Measurements from ENCODE around the gene AFF3.
"Not testable (repeated sequence)": the region's sequence is repeated elsewhere in the genome, so short reads cannot be mapped to it uniquely, and the experiment has no call there.

The AFF3 gene

DNA sequence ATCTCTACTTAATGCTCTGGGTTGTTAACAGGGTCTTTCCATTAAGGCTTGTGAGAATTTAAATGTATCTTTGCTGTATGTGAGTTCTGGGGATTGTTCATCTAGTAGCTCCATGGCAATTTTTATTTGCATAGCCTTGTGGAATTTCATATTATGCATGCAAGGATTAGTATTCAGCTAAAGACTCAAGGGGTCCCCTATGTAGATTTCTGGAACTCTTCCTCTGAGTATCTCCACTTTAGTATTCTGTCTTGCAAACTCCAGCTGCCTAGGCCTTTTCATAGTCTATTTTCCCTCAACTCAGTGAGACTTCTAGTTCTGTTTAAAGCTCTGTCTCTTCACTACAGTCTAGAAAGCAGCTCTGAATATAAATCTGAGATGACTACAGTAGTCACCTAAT lies 348.0 kb downstream of the AFF3 start:
- no peak for DNase-seq (ENCODE audit: low read depth, low spot score)

DNA sequence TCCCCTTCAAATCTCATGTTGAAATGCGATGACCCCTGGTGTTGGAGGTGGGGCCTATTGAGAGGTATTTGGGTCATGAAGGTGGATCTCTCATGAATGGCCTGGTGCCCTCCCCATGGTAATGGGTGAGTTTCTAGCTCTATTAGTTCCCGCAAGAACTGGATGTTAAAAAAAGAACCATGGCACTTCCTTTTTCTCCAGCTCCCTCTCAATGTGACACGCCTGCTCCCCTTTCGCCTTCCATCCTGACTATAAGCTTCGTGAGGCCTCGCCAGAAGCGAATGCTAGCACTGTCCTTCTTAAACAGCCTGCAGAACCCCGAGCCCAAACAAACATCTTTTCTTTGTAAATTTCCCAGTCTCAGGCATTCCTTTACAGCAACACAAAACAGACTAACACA lies 349.4 kb downstream of the AFF3 start:
- no peak for DNase-seq (ENCODE audit: low read depth, low spot score)

DNA sequence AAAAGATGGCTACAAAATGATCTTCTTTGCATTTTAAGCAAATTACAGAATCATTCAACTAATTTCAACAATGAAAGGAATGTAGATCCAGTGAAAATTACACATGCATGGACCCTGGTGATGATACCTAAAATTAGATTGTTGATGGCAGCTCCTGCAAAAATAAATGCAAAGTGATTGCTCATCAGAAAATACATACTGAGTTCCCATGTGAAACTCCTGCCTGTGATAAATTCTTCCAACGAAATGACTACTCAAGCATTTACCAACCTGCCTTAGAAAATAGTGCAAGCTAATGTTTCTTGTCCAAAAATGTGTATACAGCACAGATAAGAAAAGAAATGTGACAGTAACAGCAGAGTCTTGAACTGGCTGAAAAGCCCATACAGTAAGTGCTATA lies 352.5 kb downstream of the AFF3 start:
- DNase-seq (ENCODE audit: low read depth, low spot score): no peak

DNA sequence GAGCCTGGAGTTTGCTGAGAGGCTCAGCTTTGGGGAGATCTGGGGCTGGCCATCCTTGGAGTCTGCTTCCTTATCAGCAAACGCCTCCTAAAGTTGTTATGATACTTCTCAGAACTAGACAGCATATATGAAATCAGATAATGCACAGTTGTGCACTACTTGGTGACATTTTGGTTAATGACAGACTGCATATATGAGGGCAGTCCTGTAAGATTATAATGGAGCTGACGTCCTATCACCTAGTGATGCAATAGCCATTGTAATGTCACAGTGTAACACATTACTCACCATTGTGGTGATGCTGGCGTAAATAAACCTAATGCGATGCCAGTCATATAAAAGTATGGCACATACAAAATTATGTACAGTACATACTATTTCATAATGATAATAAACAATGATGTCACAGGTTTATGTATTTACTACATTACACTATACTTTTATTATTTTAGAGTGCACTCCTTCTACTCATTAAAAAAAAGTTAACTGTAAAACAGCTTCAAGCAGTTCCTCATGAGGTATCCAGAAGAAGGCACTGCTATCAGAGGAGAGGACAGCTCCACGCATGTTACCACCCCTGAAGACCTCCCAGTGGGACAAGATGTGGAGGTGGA lies 354.5 kb downstream of the AFF3 start:
- DNase-seq (ENCODE audit: low read depth, low spot score): no peak

DNA sequence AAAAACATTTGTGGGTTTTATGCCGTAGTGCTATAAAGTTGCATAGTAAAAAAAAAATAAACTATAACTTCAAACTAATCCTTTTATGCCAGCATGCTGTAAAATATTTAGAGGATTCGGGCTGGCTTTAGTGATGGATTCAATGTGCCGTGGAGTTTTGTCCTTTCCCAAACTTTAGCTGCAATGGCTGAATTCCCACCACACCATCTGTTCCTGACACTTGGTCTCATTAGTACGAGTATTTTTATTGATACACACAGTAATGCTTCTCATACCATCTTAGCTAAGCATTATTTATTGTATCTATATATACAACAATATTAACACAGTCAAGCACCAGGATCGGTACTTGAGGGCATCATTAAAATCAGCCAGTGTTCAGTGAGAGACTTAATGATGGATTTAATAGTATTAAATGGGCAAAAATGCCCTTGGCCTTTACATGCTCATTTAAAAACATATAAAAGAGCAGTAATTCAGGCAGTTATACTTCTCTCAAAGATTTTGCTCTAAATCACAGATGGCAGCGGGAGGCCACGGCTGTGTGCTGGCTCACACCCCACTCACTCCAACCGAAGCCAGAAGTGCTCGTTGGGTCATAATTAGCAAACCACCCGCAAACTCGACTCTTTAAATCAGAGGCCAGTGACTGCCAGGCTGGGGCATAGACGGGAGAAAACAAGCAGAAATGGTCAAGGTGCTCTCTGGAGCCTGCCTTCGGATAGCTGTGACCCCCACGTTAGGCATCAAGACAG lies 355.6 kb downstream of the AFF3 start:
- no peak for DNase-seq (ENCODE audit: low read depth, low spot score)

DNA sequence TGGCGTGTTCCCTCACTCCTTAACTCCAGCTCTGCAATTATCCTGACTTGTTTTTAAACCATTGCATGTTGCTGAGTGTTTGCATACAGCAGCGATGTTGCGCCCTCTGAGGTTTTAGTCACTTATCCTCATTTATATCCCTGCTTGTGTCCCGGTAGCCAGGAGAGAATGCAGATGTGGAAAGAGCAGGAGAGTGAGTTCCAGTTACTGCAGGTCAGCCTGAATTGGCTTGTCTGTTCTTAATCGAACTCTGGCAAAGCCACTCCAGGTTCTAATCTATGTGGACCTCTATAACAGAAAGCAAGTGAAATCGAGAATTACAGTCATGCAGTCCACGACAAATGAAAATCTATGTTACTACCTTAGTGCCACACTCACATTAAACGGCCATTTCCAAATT lies 357.4 kb downstream of the AFF3 start:
- no peak for DNase-seq (ENCODE audit: low read depth, low spot score)

DNA sequence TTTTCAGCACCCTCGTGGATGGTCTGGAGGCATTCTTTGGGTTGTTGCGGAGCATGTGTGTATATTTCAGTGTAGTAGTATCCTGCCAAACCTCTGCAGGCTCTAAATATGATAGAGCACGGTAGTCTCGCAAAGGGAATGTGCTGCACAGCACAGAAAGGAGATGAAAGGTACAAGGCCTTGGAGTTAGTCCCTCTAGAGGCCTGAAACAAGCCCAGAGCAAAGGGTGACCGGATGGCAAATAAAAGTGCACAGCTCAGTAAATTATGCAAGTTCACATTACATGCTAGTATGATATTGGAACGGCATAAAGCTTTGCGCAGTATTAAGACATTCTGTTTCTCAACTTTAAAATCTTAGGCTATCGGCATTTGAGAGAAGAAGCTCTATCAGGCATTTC lies 358.1 kb downstream of the AFF3 start:
- no peak for DNase-seq (ENCODE audit: low read depth, low spot score)

DNA sequence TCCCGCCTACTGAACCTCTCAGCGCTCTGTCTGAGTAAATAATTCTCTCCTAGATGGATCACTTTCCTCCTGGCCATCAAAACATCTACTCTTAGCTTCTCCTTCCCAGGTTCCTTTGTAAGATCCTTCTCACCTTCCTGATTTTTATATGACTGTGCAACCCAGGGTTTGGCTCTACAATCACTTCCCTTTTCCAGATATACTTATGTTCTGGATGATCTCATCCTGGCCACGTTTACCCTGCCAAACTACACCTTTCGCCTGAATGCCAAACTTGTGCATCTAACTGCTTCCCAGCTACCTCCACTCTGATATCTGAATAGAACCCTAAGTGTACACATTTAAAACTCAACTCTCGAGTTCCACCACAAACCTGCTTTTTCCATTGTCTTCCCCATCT lies 362.1 kb downstream of the AFF3 start:
- no peak for DNase-seq (ENCODE audit: low read depth, low spot score)

DNA sequence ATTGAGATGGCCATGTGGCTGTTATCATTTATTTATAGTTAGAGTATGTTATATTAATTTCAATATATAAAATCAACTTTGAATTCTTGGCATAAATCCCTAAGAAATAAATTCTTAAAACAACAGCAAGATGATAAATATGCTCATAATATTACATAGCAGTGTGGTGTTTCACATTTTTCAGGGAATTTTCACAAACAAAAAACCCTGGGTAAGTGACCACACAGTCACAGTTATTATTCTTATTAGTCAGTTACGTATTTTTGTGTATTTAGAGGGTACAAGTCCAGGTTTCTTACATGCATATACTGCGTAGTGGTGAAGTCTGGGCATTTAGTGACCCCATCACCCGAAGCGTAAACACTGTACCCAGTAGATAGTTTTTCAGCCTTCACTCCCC lies 363.1 kb downstream of the AFF3 start:
- DNase-seq (ENCODE audit: low read depth, low spot score): no peak

DNA sequence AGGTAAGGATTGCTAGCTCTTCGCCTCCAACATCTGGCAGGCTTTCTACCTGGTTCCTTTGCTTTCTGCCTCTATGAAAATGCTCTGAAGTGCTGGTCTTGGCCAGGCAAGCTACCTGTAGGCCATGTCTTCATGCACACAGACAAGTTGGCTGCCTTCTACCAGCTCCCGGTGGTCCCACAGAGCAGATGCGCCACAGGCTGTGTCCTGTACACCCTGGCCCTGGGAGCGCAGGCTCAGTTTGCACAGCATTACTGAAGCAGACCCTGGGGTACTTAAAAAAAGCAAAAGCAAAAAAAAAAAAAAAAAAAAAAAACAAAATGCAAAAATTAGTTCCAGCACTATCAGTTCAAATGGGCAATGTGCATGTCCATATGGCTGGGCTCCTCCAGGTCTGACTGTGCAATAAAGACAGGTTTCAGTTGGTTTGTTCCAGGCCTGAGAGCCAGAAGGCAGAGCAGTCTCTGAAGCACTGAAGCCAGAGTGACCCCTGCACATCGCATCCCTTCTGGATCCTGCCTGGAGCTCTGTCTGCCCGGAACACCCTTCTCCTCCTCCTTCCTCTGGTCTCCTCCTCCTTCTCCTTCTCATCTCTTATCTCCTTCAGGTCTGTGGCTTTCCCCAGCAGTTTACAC lies 364.6 kb downstream of the AFF3 start:
- no peak for DNase-seq (ENCODE audit: low read depth, low spot score)

DNA sequence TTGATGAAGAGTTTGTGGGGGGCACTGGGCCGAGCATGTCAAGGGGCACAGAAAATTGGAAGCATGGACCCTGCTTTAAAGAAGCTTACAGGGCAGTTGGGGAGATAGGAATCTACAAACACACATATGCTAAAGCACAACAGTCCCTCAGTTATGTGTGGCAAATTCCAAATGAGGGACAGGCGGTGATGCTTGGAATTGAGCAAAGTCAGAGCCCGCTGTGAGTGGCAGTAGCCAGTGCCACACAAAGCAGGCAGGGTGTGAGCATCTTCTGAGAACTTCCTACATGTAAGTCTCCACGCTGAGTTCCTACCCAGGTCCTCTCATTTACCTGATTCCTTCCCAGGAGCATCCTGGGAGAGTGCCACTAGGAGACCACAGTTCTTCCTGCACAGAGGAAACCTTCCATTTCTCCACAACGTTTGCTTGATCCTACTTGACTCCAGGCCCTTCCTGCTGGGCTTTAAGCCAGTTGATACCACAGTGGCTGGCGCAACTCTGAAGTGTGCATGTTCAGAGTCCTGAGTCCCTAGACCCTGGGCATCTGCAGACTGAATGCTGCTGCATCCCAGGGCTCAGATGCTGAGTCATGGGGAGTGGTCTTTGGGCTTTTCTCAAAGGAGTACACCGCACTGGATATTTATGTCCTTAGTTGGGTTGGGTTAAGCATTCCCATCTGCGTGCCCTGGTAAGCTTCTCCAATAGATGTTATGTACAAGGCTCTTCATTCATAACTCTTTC lies 365.3 kb downstream of the AFF3 start:
- no peak for DNase-seq (ENCODE audit: low read depth, low spot score)

DNA sequence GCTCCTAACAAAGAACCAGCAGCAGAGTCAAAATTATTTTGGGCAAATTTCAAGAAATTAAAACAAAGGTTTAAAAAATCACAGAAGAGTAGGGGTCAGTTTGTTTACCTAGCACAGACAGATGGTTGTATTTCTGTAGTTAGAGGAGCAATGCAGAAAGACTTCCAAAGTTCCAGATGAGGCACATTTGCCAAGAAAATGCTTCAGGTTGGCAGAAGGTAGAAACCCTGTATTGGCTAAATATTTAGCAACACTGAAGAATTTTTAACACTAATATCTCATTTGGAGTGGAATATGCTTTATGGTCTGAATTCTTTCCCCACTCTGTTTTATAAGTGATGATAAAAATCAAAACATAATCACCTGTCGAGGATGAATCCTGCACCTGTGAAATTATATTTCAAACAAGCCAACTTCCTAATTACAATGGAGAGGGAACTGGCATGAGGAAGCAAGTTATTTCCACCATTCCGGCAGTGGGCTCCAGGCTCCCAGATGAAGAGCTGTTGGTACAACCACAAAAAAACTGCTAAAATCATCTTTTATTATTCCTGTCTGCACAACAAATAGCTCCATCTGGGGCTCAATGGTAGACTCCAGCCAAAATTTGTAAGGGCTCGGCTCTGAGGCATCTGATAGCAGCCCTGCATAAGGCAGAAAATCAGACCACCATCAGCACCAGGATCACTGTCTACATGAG lies 366.0 kb downstream of the AFF3 start:
- no peak for DNase-seq (ENCODE audit: low read depth, low spot score)

DNA sequence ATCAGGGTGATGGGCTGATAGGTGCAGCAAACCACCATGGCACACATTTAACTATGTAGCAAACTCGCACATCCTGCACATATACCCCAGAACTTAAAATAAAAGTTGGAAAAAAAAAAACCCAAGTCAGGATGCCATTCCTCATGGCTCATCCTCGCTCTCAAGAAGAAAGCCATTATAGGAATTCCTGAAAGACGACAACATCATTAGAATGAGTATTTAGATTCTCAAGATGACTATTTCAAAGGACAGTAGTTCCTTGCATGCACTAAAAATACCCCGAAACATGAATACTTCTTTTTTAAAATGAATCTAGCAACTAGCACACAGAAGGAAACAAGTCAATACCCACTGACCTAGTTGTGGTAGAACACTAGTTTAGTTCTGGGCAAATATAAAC lies 366.8 kb downstream of the AFF3 start:
- DNase-seq (ENCODE audit: low read depth, low spot score): no peak

DNA sequence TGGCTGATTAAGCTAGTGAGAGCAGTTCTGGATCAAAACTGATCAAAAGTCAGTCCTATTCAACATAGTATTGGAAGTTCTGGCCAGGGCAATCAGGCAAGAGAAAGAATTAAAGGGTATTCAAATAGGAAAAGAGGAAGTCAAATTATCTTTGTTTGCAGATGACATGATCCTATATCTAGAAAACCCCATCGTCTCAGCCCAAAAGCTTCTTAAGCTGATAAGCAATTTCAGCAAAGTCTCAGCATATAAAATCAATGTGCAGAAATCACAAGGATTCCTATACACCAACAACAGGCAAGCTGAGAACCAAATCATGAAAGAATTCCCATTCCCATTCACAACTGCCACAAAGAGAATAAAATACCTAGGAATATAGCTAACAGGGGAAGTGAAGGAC lies 368.7 kb downstream of the AFF3 start:
- not testable (repeated sequence) for DNase-seq (ENCODE audit: low read depth, low spot score)

DNA sequence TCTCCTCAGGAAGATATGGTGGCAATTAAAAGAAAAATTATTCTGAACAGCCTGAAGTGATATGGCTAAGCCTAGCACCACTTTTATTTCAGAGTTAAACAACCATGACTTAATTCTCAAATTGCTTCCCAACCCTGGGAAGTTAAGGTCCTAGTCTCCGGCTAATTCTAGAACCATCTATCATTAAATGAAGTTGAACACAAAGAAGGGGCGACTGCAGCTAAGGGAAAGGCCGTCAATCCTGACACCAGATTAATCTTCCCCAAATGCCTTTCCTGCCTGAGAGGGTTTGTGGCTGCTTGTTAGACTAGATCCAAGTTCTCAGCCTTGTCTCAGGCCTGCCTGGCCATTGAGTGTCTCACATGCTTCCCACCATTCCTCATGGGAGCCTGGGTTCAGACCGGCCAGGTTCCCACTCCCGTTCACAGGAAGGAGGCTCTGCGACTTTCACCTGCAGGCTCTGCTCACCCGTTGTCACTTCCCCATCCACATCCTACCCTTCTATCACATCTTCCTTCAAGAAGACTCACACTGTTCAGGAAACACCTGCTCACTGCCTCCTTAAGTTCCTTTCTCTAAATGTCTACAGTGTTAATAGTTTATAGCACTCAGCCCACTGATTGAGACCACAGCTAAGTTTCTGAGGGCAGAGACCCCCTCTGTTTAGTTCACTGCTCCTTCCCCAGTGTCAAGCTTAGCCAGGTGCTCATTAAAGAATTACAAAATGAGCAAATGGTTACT lies 369.6 kb downstream of the AFF3 start:
- no peak for DNase-seq (ENCODE audit: low read depth, low spot score)

DNA sequence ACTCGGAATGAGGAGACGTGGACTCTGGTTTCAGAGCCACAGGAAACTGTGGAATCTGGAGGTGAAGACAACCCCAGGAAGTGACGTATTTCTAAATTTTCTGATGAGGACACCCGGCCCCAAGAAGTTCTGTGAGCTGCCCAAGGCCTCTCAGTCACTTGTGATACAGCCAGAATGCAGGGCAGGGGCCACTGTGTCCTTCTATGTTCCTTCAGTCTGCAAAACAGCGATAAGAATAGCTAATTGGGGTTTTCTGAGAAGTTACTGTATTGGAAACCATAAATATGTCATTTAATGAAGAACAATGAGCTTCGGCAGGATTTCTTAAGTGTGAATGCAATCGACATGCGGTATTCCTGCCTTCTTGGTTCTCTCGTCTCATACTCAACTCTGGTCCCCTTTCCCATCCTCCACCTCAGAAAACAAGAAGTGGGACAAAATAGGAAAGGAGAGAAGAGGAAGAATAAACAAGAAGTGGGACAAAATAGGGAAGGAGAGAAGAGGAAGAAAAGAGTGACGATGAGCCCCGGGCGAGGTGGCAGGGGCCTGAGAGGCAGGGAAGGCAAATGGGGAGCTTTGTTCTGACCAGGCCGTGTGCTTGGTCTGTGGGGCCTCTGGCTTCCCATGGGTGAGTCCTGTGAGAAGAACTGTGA lies 370.6 kb downstream of the AFF3 start:
- no peak for DNase-seq (ENCODE audit: low read depth, low spot score)

DNA sequence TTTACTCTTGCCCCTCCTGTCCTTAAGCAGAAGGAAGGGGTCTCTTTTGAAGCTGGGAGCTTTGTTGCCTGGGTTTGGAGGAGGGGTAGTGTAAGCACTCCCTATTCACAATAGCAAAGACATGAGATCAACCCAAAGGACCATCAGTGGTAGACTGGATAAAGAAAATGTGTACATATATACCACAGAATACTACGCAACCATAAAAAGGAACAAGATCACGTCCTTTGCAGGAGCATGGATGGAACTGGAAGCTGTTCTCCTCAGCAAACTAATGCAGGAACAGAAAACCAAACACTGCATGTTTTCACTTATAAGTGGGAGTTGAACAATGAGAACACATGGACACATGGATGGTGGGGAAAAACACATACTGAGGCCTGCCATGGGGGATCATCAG lies 371.5 kb downstream of the AFF3 start:
- no peak for DNase-seq (ENCODE audit: low read depth, low spot score)

DNA sequence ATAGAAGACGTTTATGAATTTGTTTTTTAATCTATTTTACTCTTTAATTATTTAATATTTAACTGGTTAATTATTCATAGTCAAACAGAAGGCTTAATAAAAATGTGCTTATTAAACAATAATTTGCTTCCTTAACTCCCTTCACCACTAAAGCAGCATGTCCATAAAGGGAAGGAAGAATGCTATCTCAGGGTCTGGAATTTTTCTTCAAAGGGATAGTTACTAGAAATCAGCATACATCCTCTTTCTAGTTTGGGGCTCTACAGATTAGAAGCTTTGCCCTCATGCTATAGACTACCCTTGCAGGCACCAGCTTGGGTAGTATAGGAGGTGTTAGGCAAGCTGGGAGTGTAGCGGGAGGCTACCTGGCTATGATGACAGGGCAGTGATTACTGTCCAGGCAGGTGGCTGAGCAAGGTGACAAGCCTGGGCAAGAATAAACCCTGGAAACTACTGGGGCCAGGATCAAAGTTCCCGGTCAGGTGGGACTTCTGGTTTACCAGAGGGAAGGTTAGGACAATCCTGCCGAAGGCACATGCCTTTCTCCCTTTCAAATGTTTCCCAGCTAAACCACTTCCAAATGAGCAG lies 376.6 kb downstream of the AFF3 start:
- DNase-seq (ENCODE audit: low read depth, low spot score): no peak

DNA sequence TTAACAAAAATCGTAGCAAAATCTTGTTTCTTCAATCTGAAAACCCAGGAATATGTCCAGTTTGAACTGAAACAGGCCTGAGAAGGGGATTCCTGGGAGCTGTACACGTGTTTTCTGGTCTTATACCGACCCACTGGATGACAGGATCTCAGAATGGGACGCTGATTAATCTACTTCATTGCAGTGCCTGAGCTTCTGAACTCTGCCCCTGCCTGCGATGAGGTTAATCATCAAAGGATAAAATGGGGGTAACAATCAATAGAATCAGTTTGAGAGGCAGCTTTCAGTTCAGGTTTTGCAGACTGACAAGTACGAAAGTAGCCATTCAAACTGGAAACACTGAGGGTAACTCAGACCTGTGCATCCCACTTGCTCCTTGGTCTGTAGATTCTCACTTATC lies 378.6 kb downstream of the AFF3 start:
- DNase-seq (ENCODE audit: low read depth, low spot score): no peak

DNA sequence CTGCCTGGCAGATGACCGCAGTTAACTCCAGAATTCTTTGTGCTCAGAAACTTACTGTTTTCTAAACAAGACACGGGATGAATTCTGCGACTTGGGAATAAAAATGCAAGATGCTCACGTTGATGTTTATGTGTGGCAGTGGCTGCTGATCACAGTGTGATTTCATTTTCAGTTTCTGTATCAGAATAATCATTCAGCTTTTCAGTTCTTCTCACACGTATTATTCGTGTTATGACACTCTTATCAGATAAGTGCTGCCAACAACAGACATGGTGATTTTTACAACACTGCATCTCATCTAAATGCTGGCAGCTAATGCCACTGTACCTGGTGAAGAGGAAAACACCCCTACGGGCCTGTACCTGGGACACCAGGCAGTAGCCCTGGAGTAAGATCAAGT lies 379.7 kb downstream of the AFF3 start:
- no peak for DNase-seq (ENCODE audit: low read depth, low spot score)

Data from brain pericyte (primary cell).